ENCODE measurements around the gene CEBPB.
"Not testable (repeated sequence)": the region's sequence is repeated elsewhere in the genome, so short reads cannot be mapped to it uniquely, and the experiment has no call there.

Gene CEBPB

GRCh38 chr20:50152394-50153152 lies 38.1 kb upstream of the CEBPB start:
- ATAC-seq (replicated peaks; ENCODE audit: extremely low read depth, poor library complexity, severe bottlenecking) (no peak), DNase-seq (ENCODE audit: low spot score in 2 of 2) (no peak)
- peak overlapping the region; percentile 67 for H3K27ac Mint-ChIP-seq (ENCODE audit: low read depth)
- H3K9me3 Mint-ChIP-seq = no peaks in the 10 kb centered on the region
- peak overlapping the region; percentile 84 for H3K4me3 Mint-ChIP-seq
- no peaks in the 10 kb centered on the region for H3K27me3 Mint-ChIP-seq
- peaks cover 63% of the 10 kb centered on the region for H3K4me1 Mint-ChIP-seq
- H3K36me3 Mint-ChIP-seq (ENCODE audit: insufficient read depth) = peaks cover 9% of the 10 kb centered on the region

- Mint-ChIP-seq H3K27ac (ENCODE audit: low read depth) (peak overlapping the region; percentile 67), H3K36me3 (ENCODE audit: insufficient read depth) (peaks cover 9% of the 10 kb centered on the region), H3K27me3 (no peaks in the 10 kb centered on the region), H3K4me3 (peak overlapping the region; percentile 84), H3K9me3 (no peaks in the 10 kb centered on the region), H3K4me1 (peaks cover 58% of the 10 kb centered on the region)
- DNase-seq (ENCODE audit: low spot score in 2 of 2) = peak in 1 of 2 donors; percentile 18
- peak; percentile 2 for ATAC-seq (replicated peaks; ENCODE audit: extremely low read depth, poor library complexity, severe bottlenecking)
Measured at GRCh38 chr20:50153153-50153499, 37.5 kb upstream of the CEBPB start.

- H3K27ac Mint-ChIP-seq (ENCODE audit: low read depth) = peak within 1 kb of the TSS; percentile 67
- H3K27me3 Mint-ChIP-seq = no peaks in the 10 kb centered on the region
- H3K36me3 Mint-ChIP-seq (ENCODE audit: insufficient read depth) = peaks cover 9% of the 10 kb centered on the region
- no peaks in the 10 kb centered on the region for H3K9me3 Mint-ChIP-seq
- peaks cover 52% of the 10 kb centered on the region for H3K4me1 Mint-ChIP-seq
- peak; percentile 59 to 60 for DNase-seq (ENCODE audit: low spot score in 2 of 2)
- peak; percentile 95 for ATAC-seq (replicated peaks; ENCODE audit: extremely low read depth, poor library complexity, severe bottlenecking)
- H3K4me3 Mint-ChIP-seq = peak within 1 kb of the TSS; percentile 84
Measured at GRCh38 chr20:50153500-50154377, 36.9 kb upstream of the CEBPB start, which contains the start of gene PEDS1. TSS of gene PEDS1 (minus strand) at chr20:50153723. CDS start at chr20:50153637, 86 bp downstream.

- not testable (repeated sequence) for H3K4me1 Mint-ChIP-seq; H3K36me3 Mint-ChIP-seq (ENCODE audit: insufficient read depth); H3K27ac Mint-ChIP-seq (ENCODE audit: low read depth); H3K4me3 Mint-ChIP-seq; DNase-seq (ENCODE audit: low spot score in 2 of 2); H3K9me3 Mint-ChIP-seq; ATAC-seq (replicated peaks; ENCODE audit: extremely low read depth, poor library complexity, severe bottlenecking); H3K27me3 Mint-ChIP-seq
Measured at GRCh38 chr20:50161494-50161893, 29.1 kb upstream of the CEBPB start.

GRCh38 chr20:50163570-50164317 lies 26.9 kb upstream of the CEBPB start:
- Mint-ChIP-seq H3K36me3 (ENCODE audit: insufficient read depth) (no peaks in the 10 kb centered on the region), H3K27ac (ENCODE audit: low read depth) (no peak overlapping the region), H3K4me3 (no peak overlapping the region), H3K4me1 (peaks cover 8% of the 10 kb centered on the region), H3K27me3 (no peaks in the 10 kb centered on the region), H3K9me3 (no peaks in the 10 kb centered on the region)
- no peak for ATAC-seq (replicated peaks; ENCODE audit: extremely low read depth, poor library complexity, severe bottlenecking)
- DNase-seq (ENCODE audit: low spot score in 2 of 2) = no peak

GRCh38 chr20:50165684-50166554 lies 24.7 kb upstream of the CEBPB start:
- no peak for ATAC-seq (replicated peaks; ENCODE audit: extremely low read depth, poor library complexity, severe bottlenecking)
- peaks cover 14% of the 10 kb centered on the region for H3K4me1 Mint-ChIP-seq
- no peak overlapping the region for H3K4me3 Mint-ChIP-seq
- H3K36me3 Mint-ChIP-seq (ENCODE audit: insufficient read depth) = no peaks in the 10 kb centered on the region
- H3K9me3 Mint-ChIP-seq = no peaks in the 10 kb centered on the region
- peaks cover 10% of the 10 kb centered on the region for H3K27me3 Mint-ChIP-seq
- H3K27ac Mint-ChIP-seq (ENCODE audit: low read depth) = no peak overlapping the region
- DNase-seq (ENCODE audit: low spot score in 2 of 2) = no peak

GRCh38 chr20:50169329-50169823 lies 21.3 kb upstream of the CEBPB start:
- Mint-ChIP-seq H3K4me1 (peaks cover 14% of the 10 kb centered on the region), H3K36me3 (ENCODE audit: insufficient read depth) (peaks cover 1% of the 10 kb centered on the region), H3K4me3 (no peak overlapping the region), H3K27ac (ENCODE audit: low read depth) (no peak overlapping the region), H3K9me3 (no peaks in the 10 kb centered on the region), H3K27me3 (peaks cover 10% of the 10 kb centered on the region)
- peak; percentile 67 for ATAC-seq (replicated peaks; ENCODE audit: extremely low read depth, poor library complexity, severe bottlenecking)
- peak; percentile 72 to 86 for DNase-seq (ENCODE audit: low spot score in 2 of 2)

GRCh38 chr20:50170549-50171220 lies 19.9 kb upstream of the CEBPB start:
- ATAC-seq (replicated peaks; ENCODE audit: extremely low read depth, poor library complexity, severe bottlenecking) (no peak), DNase-seq (ENCODE audit: low spot score in 2 of 2) (no peak)
- Mint-ChIP-seq H3K4me1 (peaks cover 14% of the 10 kb centered on the region), H3K36me3 (ENCODE audit: insufficient read depth) (peaks cover 1% of the 10 kb centered on the region), H3K27ac (ENCODE audit: low read depth) (no peak overlapping the region), H3K9me3 (no peaks in the 10 kb centered on the region), H3K4me3 (no peak overlapping the region), H3K27me3 (peaks cover 10% of the 10 kb centered on the region)

GRCh38 chr20:50172347-50173013 lies 18.1 kb upstream of the CEBPB start:
- H3K4me1 Mint-ChIP-seq = peaks cover 6% of the 10 kb centered on the region
- H3K27ac Mint-ChIP-seq (ENCODE audit: low read depth) = no peak overlapping the region
- DNase-seq (ENCODE audit: low spot score in 2 of 2) (no peak), ATAC-seq (replicated peaks; ENCODE audit: extremely low read depth, poor library complexity, severe bottlenecking) (no peak)
- peaks cover 1% of the 10 kb centered on the region for H3K36me3 Mint-ChIP-seq (ENCODE audit: insufficient read depth)
- no peaks in the 10 kb centered on the region for H3K9me3 Mint-ChIP-seq
- peaks cover 10% of the 10 kb centered on the region for H3K27me3 Mint-ChIP-seq
- no peak overlapping the region for H3K4me3 Mint-ChIP-seq

- Mint-ChIP-seq H3K27me3 (peaks cover 5% of the 10 kb centered on the region), H3K4me1 (peaks cover 4% of the 10 kb centered on the region), H3K4me3 (no peak overlapping the region), H3K27ac (ENCODE audit: low read depth) (no peak overlapping the region), H3K36me3 (ENCODE audit: insufficient read depth) (peaks cover 1% of the 10 kb centered on the region), H3K9me3 (no peaks in the 10 kb centered on the region)
- ATAC-seq (replicated peaks; ENCODE audit: extremely low read depth, poor library complexity, severe bottlenecking) (no peak), DNase-seq (ENCODE audit: low spot score in 2 of 2) (no peak)
Measured at GRCh38 chr20:50174456-50174855, 16.2 kb upstream of the CEBPB start.

Measured in central memory CD8-positive, alpha-beta T cell (primary cell).